ENCODE data around the gene HTR2A. TPM values are rescaled to one million over a fixed set of nuclear protein-coding genes. Genes with fewer than 3 reads are reported as not detected.

The HTR2A gene
- total and polyA plus RNA-seq, 10 of the 15 experiments (the other 5 are each of a cell fraction or from before 2014, with no cell fraction given): not detected

- in situ Hi-C loops (cut with MboI): no loop called here
- H3K9me3 ChIP-seq (replicated peaks; ENCODE audit: control insufficient read depth, insufficient read depth, low read length): no peaks in the 10 kb centered on the region
- no peak overlapping the region for H3K9ac ChIP-seq (ENCODE audit: control insufficient read depth, insufficient read depth, low read length)
- no TSS peak for BruUV-seq (replicated peaks)
- 0% methylated on average over 1 of the region's 1 CpG for WGBS (ENCODE audit: insufficient coverage, insufficient replicate concordance, low lambda C conversion rate, missing lambda C conversion rate)
- H3K4me3 ChIP-seq: no peak overlapping the region
- POLR2A ChIA-PET: interaction anchor here (0.6 kb wide), 1 partner anchor 364 kb away, joined by 3 read pairs; no protein-coding TSS in a partner anchor
- no peaks in the 10 kb centered on the region for H3K79me2 ChIP-seq (ENCODE audit: control insufficient read depth, insufficient read depth, low read length)
- no peaks in the 10 kb centered on the region for H3K36me3 ChIP-seq (ENCODE audit: control insufficient read depth in 2 of 2, insufficient read depth in 2 of 2, low read length in 1 of 2)
- no peaks in the 10 kb centered on the region for H4K20me1 ChIP-seq (ENCODE audit: control insufficient read depth, insufficient read depth)
- H3K27me3 ChIP-seq (replicated peaks in 1 of 2; ENCODE audit: control insufficient read depth in 2 of 2, insufficient read depth in 2 of 2, low read length in 1 of 2): no peaks in the 10 kb centered on the region
- no peaks in the 10 kb centered on the region for H3K4me1 ChIP-seq (ENCODE audit: control insufficient read depth, insufficient read depth, low read length)
- no peak overlapping the region for H2AFZ ChIP-seq (ENCODE audit: control insufficient read depth, low read depth, low read length)
- intact Hi-C loops (cut with micrococcal nuclease; ENCODE audit: unreplicated experiment): no loop called here
- FAIRE-seq (peak; percentile 82), DNase-seq (ENCODE audit: low read depth, low spot score) (no peak), ATAC-seq (no peak)
- SMC1A ChIA-PET (ENCODE audit: uncharacterized antibody, unreplicated experiment): interaction anchor here (1.4 kb wide), 1 partner anchor 9 kb away, joined by 3 read pairs; no protein-coding TSS in a partner anchor
- no peak overlapping the region for H3K4me2 ChIP-seq (ENCODE audit: control insufficient read depth, insufficient read depth)
- CTCF ChIA-PET: no interaction called here
- RAD21 ChIA-PET (ENCODE audit: unreplicated experiment): interaction anchor here (0.6 kb wide), 1 partner anchor 558 kb away, joined by 4 read pairs; no protein-coding TSS in a partner anchor
- TF ChIP-seq TCF7 (IDR thresholded peaks at IDR 0.05; ENCODE audit: borderline replicate concordance): no peak
- no peak for TF ChIP-seq JUND (IDR thresholded peaks at IDR 0.05; ENCODE audit: low read depth, low read length)
- TF ChIP-seq GABPA (IDR thresholded peaks at IDR 0.05; ENCODE audit: low read depth): no peak
- TF ChIP-seq PAX5 (IDR thresholded peaks at IDR 0.05; ENCODE audit: borderline replicate concordance, low read depth, low read length): no peak
- TF ChIP-seq NBN (IDR thresholded peaks at IDR 0.05): no peak
- no peak for TF ChIP-seq SREBF1 (IDR thresholded peaks at IDR 0.05; ENCODE audit: low read length)
- TF ChIP-seq RAD51 (IDR thresholded peaks at IDR 0.05): no peak
- no peak overlapping the region for H3K27ac ChIP-seq (ENCODE audit: control insufficient read depth, insufficient read depth)
These were observed 6.9 kb upstream of the HTR2A start for GRCh38 chr13:46903748-46904147.

GRCh38 chr13:46901721-46902120, 4.9 kb upstream of the HTR2A start:
- Histone ChIP-seq H3K4me2 (ENCODE audit: control insufficient read depth, insufficient read depth) (no peak overlapping the region), H3K4me1 (ENCODE audit: control insufficient read depth, insufficient read depth, low read length) (no peaks in the 10 kb centered on the region), H3K27me3 (replicated peaks in 1 of 2; ENCODE audit: control insufficient read depth in 2 of 2, insufficient read depth in 2 of 2, low read length in 1 of 2) (no peaks in the 10 kb centered on the region), H3K9me3 (replicated peaks; ENCODE audit: control insufficient read depth, insufficient read depth, low read length) (no peaks in the 10 kb centered on the region), H4K20me1 (ENCODE audit: control insufficient read depth, insufficient read depth) (no peaks in the 10 kb centered on the region), H3K36me3 (ENCODE audit: control insufficient read depth in 2 of 2, insufficient read depth in 2 of 2, low read length in 1 of 2) (no peaks in the 10 kb centered on the region), H3K4me3 (no peak overlapping the region), H3K9ac (ENCODE audit: control insufficient read depth, insufficient read depth, low read length) (no peak overlapping the region), H2AFZ (ENCODE audit: control insufficient read depth, low read depth, low read length) (no peak overlapping the region), H3K27ac (ENCODE audit: control insufficient read depth, insufficient read depth) (no peak overlapping the region), H3K79me2 (ENCODE audit: control insufficient read depth, insufficient read depth, low read length) (no peaks in the 10 kb centered on the region)
- TF ChIP-seq IRF5 (IDR thresholded peaks at IDR 0.05; ENCODE audit: borderline replicate concordance) (no peak), ZNF24 (IDR thresholded peaks at IDR 0.05) (no peak), STAT1 (conservative IDR thresholded peaks at IDR 0.05) (no peak), SIX5 (IDR thresholded peaks at IDR 0.05; ENCODE audit: low read depth, low read length, severe bottlenecking) (no peak), CBFB (IDR thresholded peaks at IDR 0.05; ENCODE audit: low read depth) (no peak), RELB (IDR thresholded peaks at IDR 0.05; ENCODE audit: low read depth) (no peak)
- FAIRE-seq (no peak), DNase-seq (ENCODE audit: low read depth, low spot score) (no peak), ATAC-seq (no peak)
- no TSS peak for BruUV-seq (replicated peaks)
- POLR2A ChIA-PET: no interaction called here
- intact Hi-C loops (cut with micrococcal nuclease; ENCODE audit: unreplicated experiment) (no loop called here), in situ Hi-C loops (cut with MboI) (no loop called here)
- CTCF ChIA-PET: interaction anchor here (1.1 kb wide), 1 partner anchor 7 kb away, joined by 7 read pairs; no protein-coding TSS in a partner anchor
- RAD21 ChIA-PET (ENCODE audit: unreplicated experiment): no interaction called here
- SMC1A ChIA-PET (ENCODE audit: uncharacterized antibody, unreplicated experiment): no interaction called here
- WGBS (ENCODE audit: insufficient coverage, insufficient replicate concordance, low lambda C conversion rate, missing lambda C conversion rate): 0% methylated on average over 1 of the region's 1 CpG

Data from GM12878 (cell line).